Hematopoietic multipotent progenitor cell (in vitro differentiated cells): ENCODE results near the gene PIGC. TPM values are rescaled to one million over a fixed set of nuclear protein-coding genes. Genes with fewer than 3 reads are reported as not detected.

Experiments used
- DNase-seq, 3 donors: peaks; one replicate each; pipeline ENCODE4 v3.0.0-alpha.2; 2011 to 2015; ENCODE audit warnings: low read depth in 2 of 3, low spot score in 2 of 3
- total RNA-seq: library from RNA; depleted of rRNA; stranded (reverse); fragments of >200 nt; gene quantifications from one replicate; pipeline ENCODE4 v1.2.3, GENCODE V29; 2012

PIGC gene
- total RNA-seq, 1 donor, result 38.2 TPM

GRCh38 chr1:172400722-172401105 lies 43.2 kb downstream of the PIGC start:
- DNase-seq, result no peak

DNA sequence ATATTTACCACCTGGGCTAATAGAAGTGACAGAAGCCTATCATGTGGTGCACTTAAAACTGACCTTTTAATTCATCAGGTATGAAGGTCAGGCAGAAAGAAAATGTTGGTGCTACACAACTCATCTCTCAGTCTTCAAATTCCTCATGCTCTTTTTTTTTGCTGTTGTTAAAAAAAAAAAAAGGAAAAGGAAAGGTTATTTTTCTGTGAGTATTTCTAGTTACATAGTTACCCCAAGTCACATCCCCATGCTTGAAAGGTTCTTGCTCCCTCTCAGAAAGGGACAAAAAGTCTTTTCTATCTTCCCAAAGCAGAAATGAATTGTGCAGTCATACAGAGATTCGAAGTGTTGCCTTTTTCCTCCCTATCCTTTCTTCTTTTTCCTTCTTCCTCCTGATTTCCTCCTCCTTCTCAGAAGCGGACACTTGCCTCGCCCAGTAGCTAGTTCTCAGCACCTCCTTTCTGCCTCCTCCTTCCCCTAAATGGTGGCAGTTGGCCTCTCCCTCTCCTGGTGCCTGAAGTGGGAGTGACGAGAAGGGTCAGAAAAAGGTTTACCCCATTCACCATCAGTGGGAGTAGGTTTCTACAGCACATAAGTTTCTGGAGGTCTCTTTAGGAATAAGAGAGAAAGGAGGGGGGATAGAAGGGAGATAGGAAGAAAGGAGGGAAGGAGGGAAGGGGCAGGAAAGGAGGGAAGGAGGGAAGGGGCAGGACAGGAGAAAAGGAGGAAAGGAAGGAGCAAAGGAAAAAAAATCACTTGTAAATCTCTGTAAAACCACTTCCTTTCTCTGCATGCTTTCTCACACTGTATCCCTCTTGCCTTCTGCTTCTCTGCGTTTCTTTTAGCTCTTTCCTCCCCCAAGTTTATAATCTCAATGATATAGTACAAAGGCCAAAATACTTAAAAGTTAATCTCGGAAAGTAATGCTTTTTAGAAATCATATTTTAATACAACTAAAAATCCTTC lies 43.8 kb downstream of the PIGC start:
- no peak for DNase-seq

DNA sequence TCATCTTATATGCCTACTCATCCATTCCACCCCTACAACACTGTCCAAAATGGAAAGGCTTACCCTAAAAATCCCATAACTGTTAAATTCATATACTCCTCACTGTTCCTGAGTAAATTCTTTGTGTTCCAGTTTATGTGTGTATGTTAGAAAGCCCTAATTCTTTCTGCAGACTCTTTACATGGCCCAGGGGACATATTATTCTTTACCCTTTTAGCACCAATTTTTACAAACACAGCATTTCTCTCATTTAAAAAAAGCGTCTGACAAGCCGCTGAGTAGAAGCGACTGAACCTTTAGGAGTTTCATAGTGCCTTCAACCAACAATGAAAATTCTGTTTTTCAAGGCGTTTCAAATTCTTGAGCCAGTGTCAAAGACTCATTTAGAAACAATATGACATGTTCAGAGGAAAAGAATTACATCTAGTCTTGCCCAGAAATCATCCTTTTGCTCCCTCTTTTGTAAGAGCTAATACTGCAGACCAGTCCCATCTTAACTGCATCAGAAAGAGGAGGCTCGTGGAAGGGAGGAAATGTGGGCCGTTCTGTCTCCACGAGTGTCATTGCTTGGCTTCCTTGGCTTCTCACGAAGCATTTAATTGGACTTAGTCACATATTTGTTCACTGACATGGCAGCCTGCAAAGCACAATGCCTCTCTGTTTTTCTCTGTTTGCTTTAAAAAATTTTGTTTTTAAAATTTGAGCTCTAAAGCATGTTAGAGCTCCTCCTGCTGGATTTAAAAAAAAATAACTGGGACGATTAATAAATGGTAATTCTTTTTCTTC lies 44.7 kb downstream of the PIGC start:
- DNase-seq, result peak in 2 of 3 donors; percentile 28 to 64

DNA sequence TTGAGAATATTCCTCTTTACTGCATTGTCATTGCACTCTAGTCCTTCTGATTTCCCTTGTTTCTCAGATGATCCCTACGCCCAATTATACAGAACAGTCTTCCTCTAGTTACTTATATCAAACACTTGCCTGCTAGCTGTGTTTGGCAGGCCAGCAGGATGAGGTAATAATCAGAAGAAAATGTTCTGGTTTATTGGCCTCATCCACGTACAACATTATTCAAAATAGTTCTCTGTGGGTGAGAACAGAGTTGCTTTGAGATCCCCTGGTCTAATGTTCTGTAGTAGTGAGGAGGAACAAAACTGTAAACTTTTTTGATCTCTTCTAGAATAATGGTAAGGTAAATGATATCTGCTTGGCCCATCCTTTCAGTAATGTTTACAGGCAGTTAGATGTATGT lies 45.7 kb downstream of the PIGC start:
- DNase-seq, result no peak

GRCh38 chr1:172397633-172398032 lies 46.2 kb downstream of the PIGC start:
- no peak for DNase-seq

DNA sequence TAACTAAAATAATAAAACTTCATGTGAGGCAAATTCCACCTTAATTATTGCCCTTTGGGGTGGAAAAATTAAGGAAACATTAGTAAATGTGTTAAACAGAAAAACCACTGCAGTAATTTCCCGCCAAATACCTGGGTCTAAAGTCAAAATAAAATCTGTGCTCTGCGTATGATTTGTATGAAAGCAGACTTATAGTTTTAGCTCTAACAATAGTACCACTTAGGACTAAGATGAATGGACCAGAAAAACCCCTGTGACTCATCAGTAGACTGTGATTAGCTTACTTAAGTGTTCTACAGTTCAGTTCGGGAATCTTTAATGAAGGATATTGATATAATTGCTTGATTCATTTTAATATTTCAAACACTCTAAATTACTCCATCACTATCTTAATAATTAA lies 46.6 kb downstream of the PIGC start:
- DNase-seq, result no peak

GRCh38 chr1:172395576-172395975 lies 48.3 kb downstream of the PIGC start:
- no peak for DNase-seq

- DNase-seq, result no peak
Measured at GRCh38 chr1:172394811-172395210, 49.1 kb downstream of the PIGC start.

GRCh38 chr1:172394141-172394751 lies 49.6 kb downstream of the PIGC start:
- DNase-seq, result peak in 2 of 3 donors; percentile 47 to 81

GRCh38 chr1:172393354-172393753 lies 50.5 kb downstream of the PIGC start:
- peak in 1 of 3 donors; percentile 53 for DNase-seq

GRCh38 chr1:172391976-172392375 lies 51.9 kb downstream of the PIGC start:
- DNase-seq, result no peak

Other genes starting within 250 kb of the PIGC start
- gene C1orf105, start 23.4 kb downstream of the PIGC start, total RNA-seq, result not detected
- gene SUCO, start 89.1 kb upstream of the PIGC start, total RNA-seq, result 11.8 TPM
- gene FASLG, start 215.0 kb upstream of the PIGC start, total RNA-seq, result not detected